Hematopoietic multipotent progenitor cell treated with erythropoietin and hydrocortisone succinate and interleukin-3 and kit ligand, for 17 days (in vitro differentiated cells): ENCODE results near the gene RERE.
"Not testable (repeated sequence)": the region's sequence is repeated elsewhere in the genome, so short reads cannot be mapped to it uniquely, and the experiment has no call there.

Experiments used
- DNase-seq: peaks from one replicate; pipeline ENCODE4 v3.0.0-alpha.2; 2015; ENCODE audit warnings: low spot score

RERE gene

DNA sequence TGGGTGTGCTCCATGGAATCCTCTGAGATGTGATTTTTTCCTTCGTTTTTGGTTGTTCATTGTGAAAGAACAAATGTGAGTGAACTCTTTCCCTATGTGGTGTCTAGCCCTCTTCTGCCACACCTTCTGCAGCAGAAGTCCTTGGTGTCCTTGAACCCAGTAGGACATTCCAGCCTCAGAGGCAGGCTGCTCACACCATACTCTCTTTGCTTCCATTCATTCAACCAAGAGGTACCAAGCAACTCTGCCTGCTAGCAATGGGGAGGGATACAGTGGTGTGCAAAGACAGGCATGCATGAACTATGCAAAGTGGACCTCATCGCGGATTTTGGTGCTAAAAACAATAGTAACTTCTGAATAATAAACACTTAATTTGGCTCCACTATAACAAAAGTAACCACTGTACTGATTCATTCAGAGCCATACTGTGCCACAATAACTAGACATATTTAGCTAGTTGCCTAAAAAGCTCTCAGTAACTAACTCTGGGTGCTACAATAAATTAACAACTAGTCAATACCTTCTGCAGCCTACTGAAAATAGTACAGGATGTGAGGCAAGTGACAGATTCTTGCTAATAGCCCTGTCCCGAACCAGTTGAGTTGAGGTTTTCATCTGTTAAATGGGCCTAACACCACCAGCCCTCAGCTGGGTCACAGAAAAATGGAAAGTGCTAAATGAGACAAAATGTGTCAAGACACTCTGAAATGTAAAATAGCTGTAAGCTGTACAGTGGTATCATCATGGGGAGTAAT lies 344.1 kb downstream of the RERE start:
- DNase-seq, result no peak

DNA sequence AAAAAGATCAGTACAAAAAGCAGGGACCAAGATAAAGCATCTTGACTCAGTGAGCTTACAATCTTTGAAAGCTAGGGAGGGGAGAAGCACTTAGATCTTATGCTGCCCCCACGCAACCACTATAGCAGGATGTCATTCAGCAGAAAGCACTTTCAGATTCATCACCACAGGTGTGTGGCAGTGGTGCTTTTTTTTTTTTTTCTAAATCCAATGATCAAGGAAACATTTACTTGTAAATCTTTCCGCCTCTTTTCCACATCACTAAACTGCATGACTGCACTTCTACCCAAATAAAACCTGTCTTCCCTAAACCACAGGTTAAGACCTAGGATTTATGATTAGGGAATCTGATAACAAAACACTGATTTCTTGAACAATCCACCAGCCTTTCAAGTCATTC lies 344.8 kb downstream of the RERE start:
- no peak for DNase-seq

DNA sequence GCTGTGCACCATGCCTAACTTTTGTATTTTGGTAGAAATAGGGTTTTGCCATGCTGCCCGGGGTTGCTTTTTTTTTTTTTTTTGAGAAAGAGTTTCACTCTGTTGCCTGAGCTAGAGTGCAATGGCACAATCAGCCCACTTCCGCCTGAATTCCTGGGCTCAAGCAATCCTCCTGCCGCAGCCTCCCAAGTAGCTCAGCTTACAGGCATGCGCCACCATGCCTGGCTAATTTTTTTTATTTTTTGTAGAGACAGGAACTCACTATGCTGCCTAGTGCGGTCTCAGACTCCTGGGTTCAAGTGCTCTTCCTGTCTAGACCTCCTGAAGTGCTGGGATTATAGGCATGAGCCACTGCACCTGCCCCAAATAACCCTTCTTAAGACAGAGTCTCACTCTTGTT lies 346.0 kb downstream of the RERE start:
- DNase-seq, result no peak

DNA sequence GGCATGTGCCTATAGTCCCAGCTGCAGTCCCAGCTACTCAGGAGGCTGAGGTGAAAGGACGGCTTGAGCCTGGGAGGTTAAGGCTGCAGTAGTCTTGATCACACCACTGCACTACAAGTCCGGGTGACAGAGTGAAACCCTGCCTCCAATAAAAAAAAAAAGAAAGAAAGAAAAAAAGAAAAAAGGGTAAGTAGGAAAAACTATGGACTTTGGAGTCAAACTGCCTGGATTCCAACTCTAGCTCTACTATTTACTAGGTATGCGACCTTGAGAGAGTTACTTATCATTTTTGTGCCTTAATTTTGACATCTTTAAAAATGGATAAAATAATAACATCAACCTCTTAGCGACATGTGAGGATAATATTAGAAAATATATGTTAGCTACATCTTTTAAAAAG lies 348.7 kb downstream of the RERE start:
- no peak for DNase-seq

DNA sequence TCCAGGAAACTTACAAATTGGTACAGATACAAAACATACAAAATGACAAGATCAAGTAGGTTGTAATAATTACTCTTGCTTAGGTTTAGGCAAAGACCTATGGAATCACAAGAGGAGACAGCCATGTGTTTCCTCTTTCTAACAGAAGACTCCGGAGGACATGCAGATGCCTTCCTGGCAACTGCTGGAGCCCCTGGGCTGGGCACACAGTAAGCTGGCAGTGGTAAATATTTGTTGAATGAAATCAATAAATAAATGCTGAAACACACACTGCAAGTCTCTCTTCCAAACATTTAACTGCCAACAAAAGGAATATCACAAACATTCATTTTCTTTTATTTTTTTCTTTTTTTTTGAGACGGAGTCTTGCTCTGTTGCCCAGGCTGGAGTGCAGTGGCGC lies 350.1 kb downstream of the RERE start:
- no peak for DNase-seq

DNA sequence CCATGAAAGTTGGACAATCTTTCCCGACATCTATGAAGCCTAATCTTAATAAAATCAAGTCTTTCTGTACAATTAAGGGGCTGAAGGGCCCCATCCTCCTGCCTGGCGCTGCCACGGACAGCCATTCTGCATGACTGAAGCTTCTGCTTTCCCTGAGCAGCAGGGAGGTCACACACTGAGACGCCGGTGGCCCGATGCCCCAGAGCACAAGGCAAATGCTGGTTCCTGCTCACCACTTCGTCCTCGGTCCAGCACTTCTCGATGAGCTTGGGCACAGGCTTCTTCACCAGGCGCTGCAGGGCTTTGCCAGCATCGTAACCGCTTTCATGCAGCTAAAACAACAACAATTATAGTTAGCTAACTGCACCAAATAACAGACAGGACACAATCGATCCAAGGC lies 351.7 kb downstream of the RERE start:
- no peak for DNase-seq

DNA sequence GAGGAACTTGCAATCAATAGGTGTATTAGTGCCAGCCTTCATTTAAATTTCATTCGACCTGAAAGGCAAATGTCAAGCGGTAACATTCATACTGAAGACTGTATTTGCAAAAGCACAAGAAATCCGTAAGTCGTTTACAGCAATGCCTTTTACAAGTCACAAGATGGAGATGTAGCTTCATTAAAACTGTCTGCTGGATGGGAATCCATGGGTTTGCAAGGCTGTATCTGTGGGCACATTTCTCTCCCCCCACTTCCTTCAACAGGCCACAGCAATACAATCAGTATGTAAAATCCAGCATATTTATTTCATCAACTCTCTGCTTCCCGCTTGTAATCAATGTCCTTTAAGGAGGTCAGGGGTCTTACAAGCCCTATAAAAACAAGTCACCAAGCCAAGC lies 352.4 kb downstream of the RERE start:
- DNase-seq, result no peak

DNA sequence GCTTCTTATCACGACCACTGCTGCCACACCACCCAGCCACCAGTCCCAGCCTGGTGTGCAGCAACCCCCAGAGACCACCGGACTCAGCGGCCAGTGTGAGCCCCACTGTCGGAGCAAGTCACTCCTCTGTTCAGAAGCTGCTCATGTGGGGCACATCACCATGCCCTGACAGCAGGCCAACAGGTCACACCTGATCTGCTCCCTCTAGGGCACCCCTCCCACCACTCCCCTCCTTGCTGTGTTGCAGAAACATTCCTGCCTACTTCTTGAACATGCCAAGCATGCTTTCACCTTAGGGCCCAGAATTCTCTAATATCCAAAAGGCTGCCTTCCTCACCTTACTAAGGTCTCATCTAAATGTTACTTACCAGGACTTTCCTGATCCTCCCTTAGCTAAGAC lies 353.1 kb downstream of the RERE start:
- DNase-seq, result no peak

DNA sequence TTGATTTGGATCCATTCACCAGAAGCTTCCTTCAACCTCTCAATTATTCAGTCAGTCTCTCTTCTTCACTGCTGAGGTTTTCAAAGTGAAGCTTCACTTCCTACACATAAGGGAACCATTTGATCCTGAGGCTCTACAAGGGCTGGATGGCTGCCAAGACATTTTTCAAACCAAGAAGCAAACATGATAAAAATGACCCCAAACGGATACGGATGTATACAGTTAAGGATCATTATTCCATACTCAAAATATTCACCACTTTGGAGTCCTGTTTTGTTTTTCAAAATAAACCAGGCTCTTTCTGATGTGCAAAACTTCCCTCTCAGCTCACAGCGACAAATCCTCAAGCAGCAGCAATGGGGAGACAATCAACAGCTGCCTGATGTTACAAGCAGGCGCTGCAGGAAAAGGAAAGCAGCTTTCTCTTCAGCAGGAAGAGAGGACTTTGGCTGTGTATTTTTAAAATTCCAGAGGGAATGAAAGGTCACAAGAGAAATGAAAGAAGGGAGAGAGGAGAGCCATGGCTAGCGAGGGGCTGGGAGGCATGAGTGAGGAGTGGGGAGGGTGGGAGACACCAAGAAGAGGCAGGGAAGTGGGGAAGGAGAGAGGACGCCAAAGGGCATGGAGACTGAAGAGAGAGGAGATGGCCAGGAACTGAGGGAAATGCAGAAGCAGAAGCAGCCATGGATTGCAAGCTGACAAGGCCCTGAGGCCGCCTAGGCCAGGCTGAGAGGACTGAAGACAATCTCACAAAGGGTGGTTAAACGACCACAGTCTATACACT lies 354.1 kb downstream of the RERE start:
- DNase-seq, result no peak

DNA sequence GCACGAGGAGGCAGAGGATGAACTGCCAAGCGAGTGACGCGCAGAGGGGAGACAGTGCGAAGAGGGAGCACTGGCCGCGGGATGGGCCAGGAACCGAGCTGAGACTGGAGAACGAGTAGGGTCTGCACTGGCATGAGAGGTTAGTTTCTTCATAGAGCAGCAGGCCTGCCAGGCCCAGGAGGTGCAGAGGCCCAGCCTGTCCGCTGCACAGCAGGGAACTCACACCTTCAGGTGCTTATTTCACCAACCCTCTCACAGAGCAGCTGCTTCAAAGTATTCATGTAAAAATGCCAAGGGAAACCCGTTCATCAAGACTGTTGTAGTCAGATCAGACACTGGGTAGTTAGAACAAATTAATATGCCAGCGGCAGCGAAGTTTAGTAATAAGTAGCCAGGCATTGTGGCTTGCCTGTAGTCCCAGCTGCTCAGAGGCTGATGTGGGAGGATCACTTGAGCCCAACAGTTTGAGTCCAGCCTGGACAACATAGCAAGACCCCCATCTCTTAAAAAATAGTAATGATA lies 355.0 kb downstream of the RERE start:
- DNase-seq, result no peak

DNA sequence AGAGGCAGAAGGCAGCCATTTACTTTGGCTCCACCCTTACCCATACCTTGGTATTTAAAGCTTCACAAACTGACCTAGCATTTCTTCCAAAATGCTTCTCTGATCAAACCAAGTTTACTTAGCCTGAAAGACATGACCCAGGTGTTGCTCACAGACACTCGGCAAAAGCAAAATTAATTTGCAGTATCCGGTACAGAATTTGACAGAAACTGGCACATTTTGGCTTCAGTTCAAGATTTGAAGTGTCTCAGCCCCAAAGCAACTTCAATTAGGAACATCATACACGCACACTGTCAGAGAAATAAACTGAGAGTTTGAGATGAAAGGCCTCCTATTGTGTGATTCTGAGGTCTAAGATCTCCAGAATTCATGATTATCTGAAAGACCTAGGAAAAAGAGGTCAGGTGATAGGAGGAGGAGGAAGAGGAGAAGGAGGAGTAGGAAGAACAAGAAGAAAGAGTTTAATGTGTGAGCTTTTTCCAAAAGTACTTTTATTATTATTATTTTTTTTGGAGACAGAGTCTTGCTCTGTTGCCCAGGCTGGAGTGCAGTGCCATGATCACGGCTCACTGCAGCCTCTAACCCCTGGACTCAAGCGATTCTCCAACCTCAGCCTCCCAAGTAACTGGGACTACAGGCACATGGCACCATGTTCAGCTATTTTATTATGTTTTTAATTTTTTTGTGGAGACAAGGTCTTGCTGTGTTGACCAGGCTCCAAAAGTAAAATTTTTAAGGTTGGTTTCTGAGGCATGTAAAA lies 355.9 kb downstream of the RERE start:
- no peak for DNase-seq

DNA sequence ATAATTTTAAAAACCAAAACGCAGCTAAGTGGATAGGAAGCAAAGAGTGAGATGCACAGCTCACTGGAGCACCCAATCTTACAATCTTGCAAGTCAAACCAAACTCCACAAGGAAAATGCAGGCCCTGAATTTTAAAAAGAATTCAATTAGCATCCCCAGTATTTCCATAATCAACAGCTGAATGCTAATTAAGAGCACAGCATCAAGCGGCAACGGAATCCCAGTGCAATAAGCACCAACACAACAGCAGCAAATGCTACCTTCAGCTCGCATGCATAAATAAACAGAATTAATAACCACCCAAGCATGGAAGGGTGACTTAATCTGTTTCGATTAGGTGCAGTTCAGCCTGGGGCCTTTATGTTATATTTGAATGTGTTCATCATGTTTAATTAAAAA lies 356.7 kb downstream of the RERE start:
- DNase-seq, result no peak

DNA sequence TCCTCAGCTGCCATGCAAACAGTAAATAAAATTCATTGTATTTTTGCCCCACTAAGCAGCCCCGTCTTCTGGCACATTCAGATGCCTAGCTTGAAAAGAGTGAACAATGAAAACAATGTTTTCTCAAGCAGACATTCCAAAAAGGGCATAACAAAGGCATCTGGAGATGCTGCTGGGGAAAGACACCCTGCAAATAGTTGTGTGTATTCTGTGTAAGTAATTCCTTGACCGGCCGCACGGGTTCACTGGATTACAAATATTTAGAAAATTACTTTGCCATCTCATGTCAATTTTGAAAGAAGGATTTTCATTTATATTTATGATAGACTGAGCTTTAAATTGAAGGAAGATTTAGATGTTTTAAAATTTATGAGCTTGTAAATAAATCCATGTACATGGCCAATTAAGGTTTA lies 357.3 kb downstream of the RERE start:
- DNase-seq, result no peak

DNA sequence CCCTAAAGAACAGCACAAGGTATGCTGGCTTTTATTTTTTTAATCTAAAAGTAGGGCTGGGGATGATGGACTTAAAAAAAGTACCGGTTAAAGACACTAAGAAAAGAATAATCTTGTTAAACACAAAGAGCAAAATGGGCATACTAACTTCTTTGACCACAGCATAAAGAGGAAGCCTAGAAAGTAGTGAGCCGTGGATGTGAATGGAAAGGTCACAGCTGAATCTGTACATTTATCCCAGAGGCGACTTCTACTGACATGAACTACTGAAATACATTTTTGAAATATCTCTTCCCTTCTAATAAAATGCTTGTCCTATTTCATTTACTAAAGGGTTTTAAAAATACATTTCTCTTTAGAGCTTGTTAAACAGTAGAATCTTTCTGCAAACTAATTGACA lies 358.8 kb downstream of the RERE start:
- no peak for DNase-seq

DNA sequence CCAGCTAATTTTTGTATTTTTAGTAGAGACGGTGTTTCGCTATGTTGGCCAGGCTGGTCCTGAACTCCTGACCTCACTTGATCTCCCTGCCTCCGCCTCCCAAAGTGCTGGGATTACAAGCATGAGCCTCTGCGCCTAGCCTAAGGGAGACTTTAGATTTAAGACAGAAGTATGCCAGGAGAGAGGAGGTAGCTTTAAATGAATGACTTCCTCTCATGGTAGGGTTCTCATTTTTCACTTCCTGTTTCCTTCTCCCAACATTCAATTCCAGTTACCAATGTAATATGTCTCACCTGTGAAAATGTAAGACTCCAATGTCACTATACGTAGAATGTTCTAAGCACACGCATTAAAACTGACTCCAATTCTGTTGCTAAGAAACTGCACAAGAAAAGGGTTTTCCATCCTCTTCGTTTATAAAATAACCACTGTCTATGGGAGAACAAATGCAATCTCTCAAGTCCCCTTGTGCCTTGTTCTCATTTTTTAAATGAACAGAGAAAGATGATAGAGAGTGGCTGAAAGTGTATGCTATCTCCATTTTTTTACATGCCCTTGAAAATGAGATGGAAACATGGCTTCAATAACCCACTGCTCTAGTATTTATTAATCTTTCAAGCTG lies 359.6 kb downstream of the RERE start:
- DNase-seq, result no peak

DNA sequence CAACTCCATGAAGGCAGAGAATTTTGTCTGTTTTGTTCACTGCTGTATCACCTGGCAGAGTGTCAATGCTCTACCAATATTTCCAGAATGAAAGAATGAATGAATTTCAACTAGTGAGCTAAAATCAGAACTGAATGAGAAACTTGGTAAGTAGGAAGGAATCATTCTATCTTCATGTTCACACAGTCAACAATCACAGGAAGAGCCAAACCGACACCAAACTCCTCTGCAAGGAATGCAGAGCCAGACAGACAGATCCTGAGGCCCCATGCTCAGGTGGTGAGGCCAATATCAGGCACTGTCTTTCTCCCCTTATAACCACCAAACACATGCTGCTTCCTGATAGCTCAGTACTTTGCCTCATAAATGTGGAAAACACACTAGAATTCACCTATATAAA lies 360.4 kb downstream of the RERE start:
- DNase-seq, result no peak

DNA sequence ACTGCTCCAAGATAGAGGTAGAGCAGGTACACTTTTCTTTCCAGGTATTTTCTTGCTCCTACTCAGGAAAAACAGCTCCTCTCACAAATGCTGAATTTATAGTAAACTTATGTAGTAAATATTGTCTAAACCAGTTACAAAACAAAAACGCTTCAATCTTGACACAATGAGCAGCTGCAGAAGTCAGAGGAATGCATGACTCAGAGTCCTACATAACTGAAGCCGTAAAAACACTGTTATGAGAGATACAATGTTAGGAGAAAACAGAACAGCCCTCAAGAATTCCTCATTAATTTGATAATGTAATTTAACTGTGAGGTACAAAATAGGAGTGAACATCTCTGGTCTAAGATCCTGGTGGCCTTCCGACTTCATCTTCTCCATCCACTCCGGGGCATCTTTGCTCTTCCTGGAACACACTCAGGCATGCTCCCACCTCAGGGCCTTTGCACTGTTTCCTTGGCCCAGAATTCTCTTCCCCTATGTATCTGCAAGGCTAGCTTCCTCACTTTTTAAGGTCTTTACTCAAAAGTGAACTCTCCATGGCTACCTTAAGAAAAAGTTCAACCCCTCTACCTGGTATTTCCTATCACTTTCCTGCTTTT lies 361.0 kb downstream of the RERE start:
- no peak for DNase-seq

DNA sequence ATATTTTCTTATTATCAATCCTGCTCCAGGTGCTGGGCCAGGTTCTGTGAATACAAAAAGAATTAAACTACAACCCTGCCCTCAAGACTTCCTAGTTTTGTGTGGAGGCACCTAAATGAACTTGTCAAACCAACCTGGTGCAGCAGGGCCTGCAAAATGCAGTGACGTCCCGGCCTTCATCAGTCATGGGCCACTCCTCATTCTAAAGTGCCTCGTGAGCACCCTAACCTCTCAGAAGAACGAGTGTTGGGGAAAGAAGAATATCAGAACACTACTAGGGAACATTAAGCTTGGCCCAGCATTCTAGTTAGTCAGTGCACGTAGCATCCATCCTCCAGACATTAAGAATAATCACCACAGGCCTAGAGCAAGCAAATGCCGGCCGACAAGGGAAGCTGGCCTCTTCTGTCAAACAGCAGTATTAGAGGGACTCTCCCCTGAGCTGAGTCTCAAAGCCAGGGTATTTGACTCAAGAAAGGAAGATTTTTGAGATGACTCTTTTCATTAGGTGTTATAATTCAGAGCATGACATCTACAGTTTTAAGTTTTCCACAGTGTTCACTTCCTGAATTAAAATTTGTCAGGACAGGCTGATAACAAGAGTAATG lies 361.6 kb downstream of the RERE start:
- DNase-seq, result no peak

DNA sequence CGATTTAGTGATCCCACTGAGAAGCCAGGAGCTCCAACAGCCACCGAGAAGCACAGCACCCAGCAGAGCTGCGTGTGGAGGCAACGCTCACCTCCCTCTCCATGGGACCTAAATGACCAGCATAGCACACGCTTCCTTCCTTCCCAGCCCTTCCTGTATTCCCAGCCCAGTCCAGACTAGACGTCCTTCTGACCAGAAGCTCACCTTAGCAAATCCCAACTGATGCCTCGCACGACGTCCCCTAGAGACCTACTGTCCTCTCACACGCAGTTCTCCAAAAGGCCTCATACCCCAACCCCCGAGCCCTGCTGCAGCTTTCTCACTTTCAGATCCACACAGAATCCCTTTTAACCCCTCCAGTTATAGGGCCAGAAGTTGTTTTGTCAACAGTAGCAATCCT lies 367.1 kb downstream of the RERE start:
- DNase-seq, result no peak

DNA sequence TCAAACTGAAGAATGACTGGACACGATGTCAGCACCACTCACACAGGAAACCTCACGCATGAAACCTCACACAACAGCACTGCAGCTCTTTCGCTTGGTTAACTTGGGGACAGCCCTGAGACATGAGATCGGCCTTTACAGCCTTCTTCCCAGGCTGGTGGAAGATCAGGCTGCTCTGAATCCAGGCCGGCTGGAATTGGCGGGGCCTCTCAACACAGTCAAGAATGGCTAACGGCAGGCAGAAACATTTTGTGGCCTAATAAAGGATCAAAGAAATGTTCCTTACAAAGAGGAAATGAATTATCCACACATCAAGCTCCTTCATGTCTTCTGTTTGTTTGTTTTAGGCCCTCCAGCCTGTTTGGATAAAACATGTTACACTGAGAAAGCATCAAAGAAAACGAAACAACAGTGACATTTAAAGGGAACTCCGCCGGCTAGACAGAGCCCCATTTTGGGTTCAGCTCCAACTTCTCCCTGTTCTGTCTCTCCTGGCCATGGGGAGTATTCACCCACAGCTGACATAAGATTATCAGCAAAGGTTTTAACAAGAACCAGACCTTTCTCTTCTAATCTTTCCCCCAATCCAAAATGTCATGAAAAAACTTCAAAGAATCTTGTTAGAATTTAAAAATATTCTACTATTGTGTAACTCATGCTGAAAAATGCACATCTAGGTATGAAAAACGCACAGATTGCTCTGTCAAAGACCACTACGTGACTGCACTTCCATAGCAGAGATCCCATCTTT lies 368.4 kb downstream of the RERE start:
- no peak for DNase-seq

DNA sequence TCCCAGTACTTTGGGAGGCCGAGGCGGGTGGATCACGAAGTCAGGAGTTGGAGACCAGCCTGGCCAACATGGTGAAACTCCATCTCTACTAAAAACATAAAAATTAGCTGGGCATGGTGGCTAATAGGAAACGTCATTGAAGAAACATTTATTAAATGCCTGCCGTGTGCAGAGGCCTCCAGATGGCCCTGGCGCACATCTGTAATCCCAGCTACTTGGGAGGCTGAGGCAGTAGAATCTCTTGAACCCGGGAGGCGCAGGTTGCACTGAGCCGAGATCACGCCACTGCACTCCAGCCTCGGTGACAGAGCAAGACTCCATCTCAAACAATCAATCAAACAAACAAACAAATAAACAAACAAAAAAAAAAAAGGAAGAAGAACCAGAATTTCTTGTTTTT lies 368.9 kb downstream of the RERE start:
- not testable (repeated sequence) for DNase-seq
